T-helper 2 cell treated with Interferon-gamma antibody and Interleukin-4, amounts not matched to agents 100 ng/mL and 5 ng/mL, for 36 hours (primary cell): ENCODE results near the gene SLC22A31. TPM values are rescaled to one million over a fixed set of nuclear protein-coding genes. Genes with fewer than 3 reads are reported as not detected.

Experiments
- intact Hi-C: fragments of 100-400 bp; cut with micrococcal nuclease; formaldehyde crosslinking; loops from one replicate; pipeline ENCODE4 v1.15.1; 2023
- total RNA-seq: library from RNA; stranded (reverse); gene quantifications from 2 replicates; pipeline ENCODE4 v1.2.3, GENCODE V29; 2022

Gene SLC22A31
- total RNA-seq, 1 donor from 2014 or later, result 2.5 TPM

- intact Hi-C loops, result loop anchor here (1.0 to 5.0 kb wide), 6 partner anchors 23 to 645 kb away; partner anchors contain the start of gene ZC3H18
Observed at GRCh38 chr16:89217388-89218191, 17.3 kb upstream of the SLC22A31 start, which contains the start of gene ZNF778. Gene ZNF778, plus strand, starts transcription at chr16:89217703. Its CDS starts 3,425 bp downstream, at chr16:89221128.

- intact Hi-C loops, result loop anchor here (1.0 to 5.0 kb wide), 6 partner anchors 23 to 645 kb away; partner anchors contain the start of gene ZC3H18
Observed at GRCh38 chr16:89217138-89217387, 16.7 kb upstream of the SLC22A31 start.

GRCh38 chr16:89216315-89217137 lies 16.2 kb upstream of the SLC22A31 start:
- intact Hi-C loops, result loop anchor here (1.0 to 5.0 kb wide), 9 partner anchors 24 to 644 kb away; partner anchors contain the start of genes CDH15, TRAPPC2L and ZC3H18

- intact Hi-C loops, result no loop called here
Observed at GRCh38 chr16:89210904-89211515, 10.7 kb upstream of the SLC22A31 start.

- intact Hi-C loops, result no loop called here
Observed at GRCh38 chr16:89210165-89210903, 10.0 kb upstream of the SLC22A31 start.

GRCh38 chr16:89209522-89210044 lies 9.2 kb upstream of the SLC22A31 start:
- intact Hi-C loops, result no loop called here

GRCh38 chr16:89207993-89208392 lies 7.7 kb upstream of the SLC22A31 start:
- intact Hi-C loops, result no loop called here

- intact Hi-C loops, result no loop called here
Observed at GRCh38 chr16:89202422-89203215, 2.3 kb upstream of the SLC22A31 start.

GRCh38 chr16:89201439-89202377 lies 1.4 kb upstream of the SLC22A31 start:
- intact Hi-C loops, result loop anchor here (1.0 kb wide), 2 partner anchors 8 to 30 kb away; partner anchors contain the start of gene CDH15

GRCh38 chr16:89200850-89201411 lies 594 bp upstream of the SLC22A31 start:
- intact Hi-C loops, result loop anchor here (1.0 kb wide), 2 partner anchors 8 to 30 kb away; partner anchors contain the start of gene CDH15

- intact Hi-C loops, result no loop called here
Observed at GRCh38 chr16:89199241-89200123, 855 bp downstream of the SLC22A31 start.

GRCh38 chr16:89198417-89199240 lies 1.7 kb downstream of the SLC22A31 start:
- intact Hi-C loops, result no loop called here

GRCh38 chr16:89197633-89198416 lies 2.5 kb downstream of the SLC22A31 start:
- intact Hi-C loops, result no loop called here

GRCh38 chr16:89197033-89197632 lies 3.2 kb downstream of the SLC22A31 start:
- intact Hi-C loops, result no loop called here

- intact Hi-C loops, result no loop called here
Observed at GRCh38 chr16:89195521-89196171, 4.7 kb downstream of the SLC22A31 start.
